ENCODE data around the gene USP9X. TPM values are rescaled to one million over a fixed set of nuclear protein-coding genes. Genes with fewer than 3 reads are reported as not detected.

The USP9X gene, protein sequence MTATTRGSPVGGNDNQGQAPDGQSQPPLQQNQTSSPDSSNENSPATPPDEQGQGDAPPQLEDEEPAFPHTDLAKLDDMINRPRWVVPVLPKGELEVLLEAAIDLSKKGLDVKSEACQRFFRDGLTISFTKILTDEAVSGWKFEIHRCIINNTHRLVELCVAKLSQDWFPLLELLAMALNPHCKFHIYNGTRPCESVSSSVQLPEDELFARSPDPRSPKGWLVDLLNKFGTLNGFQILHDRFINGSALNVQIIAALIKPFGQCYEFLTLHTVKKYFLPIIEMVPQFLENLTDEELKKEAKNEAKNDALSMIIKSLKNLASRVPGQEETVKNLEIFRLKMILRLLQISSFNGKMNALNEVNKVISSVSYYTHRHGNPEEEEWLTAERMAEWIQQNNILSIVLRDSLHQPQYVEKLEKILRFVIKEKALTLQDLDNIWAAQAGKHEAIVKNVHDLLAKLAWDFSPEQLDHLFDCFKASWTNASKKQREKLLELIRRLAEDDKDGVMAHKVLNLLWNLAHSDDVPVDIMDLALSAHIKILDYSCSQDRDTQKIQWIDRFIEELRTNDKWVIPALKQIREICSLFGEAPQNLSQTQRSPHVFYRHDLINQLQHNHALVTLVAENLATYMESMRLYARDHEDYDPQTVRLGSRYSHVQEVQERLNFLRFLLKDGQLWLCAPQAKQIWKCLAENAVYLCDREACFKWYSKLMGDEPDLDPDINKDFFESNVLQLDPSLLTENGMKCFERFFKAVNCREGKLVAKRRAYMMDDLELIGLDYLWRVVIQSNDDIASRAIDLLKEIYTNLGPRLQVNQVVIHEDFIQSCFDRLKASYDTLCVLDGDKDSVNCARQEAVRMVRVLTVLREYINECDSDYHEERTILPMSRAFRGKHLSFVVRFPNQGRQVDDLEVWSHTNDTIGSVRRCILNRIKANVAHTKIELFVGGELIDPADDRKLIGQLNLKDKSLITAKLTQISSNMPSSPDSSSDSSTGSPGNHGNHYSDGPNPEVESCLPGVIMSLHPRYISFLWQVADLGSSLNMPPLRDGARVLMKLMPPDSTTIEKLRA (N-terminal part only)
- 10 to 100 TPM; 72.1 to 88.9 (median 86.3) TPM for total RNA-seq
- long read RNA-seq, donor 1, partial matches to known transcripts: 13 of 17 reads
- long read RNA-seq, donor 1, other reads (novel, unspliced or antisense): 4 of 17 reads
- long read RNA-seq, donor 2, partial matches to known transcripts: 9 of 12 reads
- long read RNA-seq, donor 2, other reads (novel, unspliced or antisense): 3 of 12 reads

DNA sequence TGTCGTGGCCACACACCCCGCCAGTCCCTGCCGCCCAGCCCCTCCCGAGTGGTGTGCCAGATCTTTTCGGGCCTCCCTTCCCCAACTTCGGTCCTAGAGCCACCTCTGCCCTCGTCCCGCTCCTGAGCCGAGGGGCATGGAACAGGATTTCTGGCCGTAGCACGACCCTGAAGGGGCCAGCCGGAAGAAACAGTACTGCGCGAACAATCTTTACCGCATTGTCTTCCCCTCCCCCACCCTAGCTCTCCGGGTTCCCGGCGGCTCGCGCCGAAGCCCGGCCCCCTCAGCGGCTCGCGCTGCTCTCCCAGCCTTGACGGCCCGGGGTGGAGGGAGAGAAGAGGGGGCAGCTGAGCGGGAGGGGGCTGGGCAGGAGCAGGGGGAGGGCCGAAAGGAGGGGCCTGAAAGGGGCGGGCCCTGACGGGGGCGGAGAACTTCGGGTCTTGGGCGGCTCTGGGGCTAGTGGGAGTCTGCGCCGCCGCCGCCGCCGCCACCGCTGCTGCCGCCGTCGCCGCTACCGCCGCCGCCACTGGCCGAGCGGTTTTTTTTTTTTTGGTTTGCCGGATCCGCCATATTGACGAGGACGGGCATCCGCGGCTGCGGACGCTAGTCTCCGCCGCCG lies at the start of gene USP9X:
USP9X (plus strand) TSS at position 553 of the 619 bp plus-strand sequence. CDS start 38,184 bp downstream, outside the sequence.
- ATAC-seq (peak; percentile 87), DNase-seq (peak; percentile 85 to 96 (median 91))
- H3K4me1 ChIP-seq (ENCODE audit: low read depth): peaks cover 7% of the 10 kb centered on the region
- TF ChIP-seq CTCF (IDR thresholded peaks at IDR 0.05): no peak
- H3K36me3 ChIP-seq (ENCODE audit: low read depth): no peaks in the 10 kb centered on the region
- intact Hi-C loops (cut with DNase I, micrococcal nuclease): no loop called here
- no peaks in the 10 kb centered on the region for H3K9me3 ChIP-seq
- H3K4me3 ChIP-seq: peak within 1 kb of the TSS; percentile 78

DNA sequence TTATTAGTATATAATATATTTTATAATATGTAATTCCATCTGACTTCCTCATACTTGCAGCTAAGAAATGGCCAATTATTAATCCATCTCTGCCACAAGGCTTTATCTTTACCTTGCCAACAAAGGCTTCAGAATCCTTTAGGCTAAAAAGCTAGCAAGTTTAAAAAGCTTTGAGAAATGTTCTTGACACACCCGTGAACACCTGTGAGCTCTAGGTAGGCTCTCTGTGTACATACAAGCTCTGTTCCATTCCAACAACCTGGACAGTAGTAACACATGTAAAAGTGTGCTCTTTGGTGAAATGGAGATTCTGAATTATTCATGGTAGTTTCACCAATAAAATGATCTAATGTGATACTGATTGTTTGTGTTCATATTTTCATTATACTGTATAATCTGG lies 49.7 kb upstream of the USP9X start:
- peak; percentile 68 for ATAC-seq
- Histone ChIP-seq H3K9me3 (no peaks in the 10 kb centered on the region), H3K4me1 (ENCODE audit: low read depth) (peaks cover 3% of the 10 kb centered on the region), H3K36me3 (ENCODE audit: low read depth) (no peaks in the 10 kb centered on the region), H3K4me3 (no peak overlapping the region)
- intact Hi-C loops (cut with DNase I, micrococcal nuclease): no loop called here
- no peak for DNase-seq
- no peak for TF ChIP-seq CTCF (IDR thresholded peaks at IDR 0.05)

GRCh38 chrX:41036668-41037326 lies 48.4 kb upstream of the USP9X start:
- H3K36me3 ChIP-seq (ENCODE audit: low read depth): no peaks in the 10 kb centered on the region
- no peaks in the 10 kb centered on the region for H3K4me1 ChIP-seq (ENCODE audit: low read depth)
- H3K9me3 ChIP-seq: no peaks in the 10 kb centered on the region
- peak; percentile 80 for ATAC-seq
- no peak overlapping the region for H3K4me3 ChIP-seq
- intact Hi-C loops (cut with DNase I, micrococcal nuclease): no loop called here
- no peak for TF ChIP-seq CTCF (IDR thresholded peaks at IDR 0.05)
- DNase-seq: peak in 2 of 3 donors; percentile 26 to 48

DNA sequence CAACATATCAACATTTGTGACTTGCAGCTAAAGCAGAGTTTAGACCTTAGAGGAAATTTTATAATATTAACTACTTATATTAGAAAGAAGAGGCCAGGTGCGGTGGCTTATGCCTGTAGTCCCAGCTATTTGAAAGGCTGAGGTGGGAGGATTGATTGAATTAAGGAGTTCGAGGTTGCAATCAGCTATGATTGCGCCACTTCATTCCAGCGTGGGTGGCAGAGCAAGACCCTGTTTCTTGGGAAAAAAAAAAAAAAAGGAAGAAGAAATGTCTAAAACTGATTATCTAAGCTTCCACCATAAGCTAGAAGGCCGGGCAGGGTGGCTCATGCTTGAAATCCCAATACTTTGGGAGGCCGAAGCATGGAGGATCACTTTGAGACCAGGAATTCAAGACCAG lies 42.0 kb upstream of the USP9X start:
- ATAC-seq (no peak), DNase-seq (no peak)
- Histone ChIP-seq H3K4me3 (no peak overlapping the region), H3K9me3 (no peaks in the 10 kb centered on the region), H3K36me3 (ENCODE audit: low read depth) (no peaks in the 10 kb centered on the region), H3K4me1 (ENCODE audit: low read depth) (peaks cover 2% of the 10 kb centered on the region)
- intact Hi-C loops (cut with DNase I, micrococcal nuclease): no loop called here
- no peak for TF ChIP-seq CTCF (IDR thresholded peaks at IDR 0.05)

All from mucosa of descending colon (tissue), 3 donors.